ENCODE results near the gene ADAMTSL3.

The ADAMTSL3 gene

GRCh38 chr15:83928392-83928734, 274.4 kb downstream of the ADAMTSL3 start:
- Histone ChIP-seq H3K9me3 (ENCODE audit: insufficient read depth, low read length) (peaks cover 9% of the 10 kb centered on the region), H3K27me3 (ENCODE audit: insufficient read depth, insufficient read length) (no peaks in the 10 kb centered on the region), H3K36me3 (ENCODE audit: insufficient read depth, insufficient read length, low read length) (peaks cover 4% of the 10 kb centered on the region), H3K4me1 (ENCODE audit: insufficient read depth, insufficient read length) (no peaks in the 10 kb centered on the region), H3K9ac (ENCODE audit: insufficient read length, low read depth) (no peak overlapping the region), H3K4me3 (ENCODE audit: insufficient read length, low read depth) (no peak overlapping the region)
- TF ChIP-seq SUZ12 (IDR thresholded peaks at IDR 0.05; ENCODE audit: extremely low read depth, insufficient read depth, insufficient read length) (no peak), YY1 (IDR thresholded peaks at IDR 0.05; ENCODE audit: insufficient read depth, insufficient read length) (no peak), ZNF274 (IDR thresholded peaks at IDR 0.05; ENCODE audit: low read depth, low read length) (no peak)
- no peak for DNase-seq (ENCODE audit: low read depth, low spot score)

GRCh38 chr15:83928878-83929418, 275.0 kb downstream of the ADAMTSL3 start:
- Histone ChIP-seq H3K4me3 (ENCODE audit: insufficient read length, low read depth) (no peak overlapping the region), H3K9me3 (ENCODE audit: insufficient read depth, low read length) (peaks cover 15% of the 10 kb centered on the region), H3K4me1 (ENCODE audit: insufficient read depth, insufficient read length) (no peaks in the 10 kb centered on the region), H3K27me3 (ENCODE audit: insufficient read depth, insufficient read length) (no peaks in the 10 kb centered on the region), H3K9ac (ENCODE audit: insufficient read length, low read depth) (no peak overlapping the region), H3K36me3 (ENCODE audit: insufficient read depth, insufficient read length, low read length) (peaks cover 1% of the 10 kb centered on the region)
- no peak for TF ChIP-seq YY1 (IDR thresholded peaks at IDR 0.05; ENCODE audit: insufficient read depth, insufficient read length)
- TF ChIP-seq ZNF274 (IDR thresholded peaks at IDR 0.05; ENCODE audit: low read depth, low read length): no peak
- TF ChIP-seq SUZ12 (IDR thresholded peaks at IDR 0.05; ENCODE audit: extremely low read depth, insufficient read depth, insufficient read length): no peak
- no peak for DNase-seq (ENCODE audit: low read depth, low spot score)

- Histone ChIP-seq H3K36me3 (ENCODE audit: insufficient read depth, insufficient read length, low read length) (no peaks in the 10 kb centered on the region), H3K9ac (ENCODE audit: insufficient read length, low read depth) (no peak overlapping the region), H3K4me3 (ENCODE audit: insufficient read length, low read depth) (no peak overlapping the region), H3K27me3 (ENCODE audit: insufficient read depth, insufficient read length) (no peaks in the 10 kb centered on the region), H3K9me3 (ENCODE audit: insufficient read depth, low read length) (peaks cover 22% of the 10 kb centered on the region), H3K4me1 (ENCODE audit: insufficient read depth, insufficient read length) (no peaks in the 10 kb centered on the region)
- no peak for DNase-seq (ENCODE audit: low read depth, low spot score)
- TF ChIP-seq SUZ12 (IDR thresholded peaks at IDR 0.05; ENCODE audit: extremely low read depth, insufficient read depth, insufficient read length) (no peak), ZNF274 (IDR thresholded peaks at IDR 0.05; ENCODE audit: low read depth, low read length) (no peak), YY1 (IDR thresholded peaks at IDR 0.05; ENCODE audit: insufficient read depth, insufficient read length) (no peak)
These were observed 275.7 kb downstream of the ADAMTSL3 start for GRCh38 chr15:83929619-83930018.

GRCh38 chr15:83930392-83931212, 276.7 kb downstream of the ADAMTSL3 start:
- Histone ChIP-seq H3K36me3 (ENCODE audit: insufficient read depth, insufficient read length, low read length) (no peaks in the 10 kb centered on the region), H3K9me3 (ENCODE audit: insufficient read depth, low read length) (peaks cover 26% of the 10 kb centered on the region), H3K4me3 (ENCODE audit: insufficient read length, low read depth) (no peak overlapping the region), H3K27me3 (ENCODE audit: insufficient read depth, insufficient read length) (no peaks in the 10 kb centered on the region), H3K4me1 (ENCODE audit: insufficient read depth, insufficient read length) (no peaks in the 10 kb centered on the region), H3K9ac (ENCODE audit: insufficient read length, low read depth) (no peak overlapping the region)
- no peak for TF ChIP-seq ZNF274 (IDR thresholded peaks at IDR 0.05; ENCODE audit: low read depth, low read length)
- TF ChIP-seq YY1 (IDR thresholded peaks at IDR 0.05; ENCODE audit: insufficient read depth, insufficient read length): no peak
- no peak for TF ChIP-seq SUZ12 (IDR thresholded peaks at IDR 0.05; ENCODE audit: extremely low read depth, insufficient read depth, insufficient read length)
- DNase-seq (ENCODE audit: low read depth, low spot score): no peak

DNA sequence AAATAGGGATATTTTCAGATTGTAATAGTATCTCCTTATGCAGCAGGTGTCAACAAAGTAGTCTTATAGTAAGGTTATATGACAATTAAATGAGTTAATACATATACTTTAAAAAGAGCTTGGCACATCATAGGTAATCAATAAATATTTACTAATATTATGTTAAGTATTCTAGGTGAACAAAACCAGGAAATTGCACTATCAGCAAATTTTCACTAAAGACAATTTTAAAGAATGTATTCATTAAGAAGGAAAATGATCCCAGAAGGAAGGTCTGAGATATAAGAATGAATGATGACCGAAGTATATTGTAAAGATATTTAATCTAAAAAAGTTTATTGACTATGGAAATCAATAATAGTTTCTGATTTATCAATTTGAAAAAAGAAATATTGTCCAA, 281.9 kb downstream of the ADAMTSL3 start:
- Histone ChIP-seq H3K4me1 (ENCODE audit: insufficient read depth, insufficient read length) (no peaks in the 10 kb centered on the region), H3K36me3 (ENCODE audit: insufficient read depth, insufficient read length, low read length) (no peaks in the 10 kb centered on the region), H3K4me3 (ENCODE audit: insufficient read length, low read depth) (no peak overlapping the region), H3K27me3 (ENCODE audit: insufficient read depth, insufficient read length) (no peaks in the 10 kb centered on the region), H3K9ac (ENCODE audit: insufficient read length, low read depth) (no peak overlapping the region), H3K9me3 (ENCODE audit: insufficient read depth, low read length) (peaks cover 26% of the 10 kb centered on the region)
- TF ChIP-seq ZNF274 (IDR thresholded peaks at IDR 0.05; ENCODE audit: low read depth, low read length): no peak
- no peak for TF ChIP-seq YY1 (IDR thresholded peaks at IDR 0.05; ENCODE audit: insufficient read depth, insufficient read length)
- TF ChIP-seq SUZ12 (IDR thresholded peaks at IDR 0.05; ENCODE audit: extremely low read depth, insufficient read depth, insufficient read length): no peak
- DNase-seq (ENCODE audit: low read depth, low spot score): no peak

DNA sequence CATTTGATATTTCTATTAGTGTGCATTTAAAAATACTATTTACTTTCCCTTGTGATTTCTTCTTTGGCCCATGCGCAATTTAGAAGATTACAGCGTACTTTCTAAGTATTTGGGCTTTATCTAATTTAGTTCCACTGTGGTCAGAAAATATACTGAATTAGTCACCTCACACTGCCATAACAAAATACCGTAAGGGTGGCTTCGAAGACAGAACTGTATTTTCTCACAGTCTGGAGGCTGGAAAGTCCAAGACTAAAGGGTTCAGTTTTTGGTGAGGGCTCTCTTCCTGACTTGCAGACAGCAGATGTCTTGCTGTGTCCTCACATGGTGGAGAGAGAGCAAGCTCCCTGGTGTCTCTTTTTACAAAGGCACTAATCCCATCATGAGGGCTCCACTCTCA, 286.2 kb downstream of the ADAMTSL3 start:
- Histone ChIP-seq H3K36me3 (ENCODE audit: insufficient read depth, insufficient read length, low read length) (no peaks in the 10 kb centered on the region), H3K4me1 (ENCODE audit: insufficient read depth, insufficient read length) (peaks cover 2% of the 10 kb centered on the region), H3K27me3 (ENCODE audit: insufficient read depth, insufficient read length) (no peaks in the 10 kb centered on the region), H3K9me3 (ENCODE audit: insufficient read depth, low read length) (no peaks in the 10 kb centered on the region), H3K4me3 (ENCODE audit: insufficient read length, low read depth) (no peak overlapping the region), H3K9ac (ENCODE audit: insufficient read length, low read depth) (no peak overlapping the region)
- DNase-seq (ENCODE audit: low read depth, low spot score): no peak
- TF ChIP-seq ZNF274 (IDR thresholded peaks at IDR 0.05; ENCODE audit: low read depth, low read length) (no peak), SUZ12 (IDR thresholded peaks at IDR 0.05; ENCODE audit: extremely low read depth, insufficient read depth, insufficient read length) (no peak), YY1 (IDR thresholded peaks at IDR 0.05; ENCODE audit: insufficient read depth, insufficient read length) (no peak)

DNA sequence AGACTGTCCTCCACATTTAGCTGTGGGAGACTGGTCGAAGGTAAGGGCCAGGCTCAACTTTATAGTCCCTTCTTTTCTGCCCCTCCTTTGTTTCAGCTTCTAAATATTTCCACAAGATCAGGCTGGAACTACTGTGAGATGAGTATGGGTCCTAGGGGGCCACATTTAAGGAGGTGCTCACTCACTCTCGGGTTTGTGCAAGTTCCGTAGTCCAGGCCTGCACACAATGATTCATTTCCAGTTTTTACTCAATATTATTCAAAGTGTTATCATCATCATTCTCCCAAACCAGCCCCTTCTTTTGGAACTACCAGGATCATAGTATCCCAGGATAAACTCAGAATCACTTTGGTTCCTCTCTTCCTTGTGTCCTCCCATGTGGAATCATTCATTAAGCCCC, 289.1 kb downstream of the ADAMTSL3 start:
- Histone ChIP-seq H3K27me3 (ENCODE audit: insufficient read depth, insufficient read length) (no peaks in the 10 kb centered on the region), H3K4me3 (ENCODE audit: insufficient read length, low read depth) (no peak overlapping the region), H3K9ac (ENCODE audit: insufficient read length, low read depth) (no peak overlapping the region), H3K36me3 (ENCODE audit: insufficient read depth, insufficient read length, low read length) (no peaks in the 10 kb centered on the region), H3K4me1 (ENCODE audit: insufficient read depth, insufficient read length) (peaks cover 6% of the 10 kb centered on the region), H3K9me3 (ENCODE audit: insufficient read depth, low read length) (no peaks in the 10 kb centered on the region)
- DNase-seq (ENCODE audit: low read depth, low spot score): no peak
- TF ChIP-seq ZNF274 (IDR thresholded peaks at IDR 0.05; ENCODE audit: low read depth, low read length): no peak
- no peak for TF ChIP-seq YY1 (IDR thresholded peaks at IDR 0.05; ENCODE audit: insufficient read depth, insufficient read length)
- no peak for TF ChIP-seq SUZ12 (IDR thresholded peaks at IDR 0.05; ENCODE audit: extremely low read depth, insufficient read depth, insufficient read length)
